Amygdala (tissue), 56 donors: ENCODE data around the gene BCKDK.
A peak's percentile ranks its signal among the peaks of the same experiment; 100 is the strongest.

ENCODE experiments used
- DNase-seq, 56 donors: peaks; one replicate each; lab custom pipeline; 2025; lab: John Stamatoyannopoulos, UW

Gene BCKDK

GRCh38 chr16:31108035-31108793, at the start of gene BCKDK:
Gene BCKDK, plus strand, starts transcription at chr16:31108386. Its CDS starts 838 bp downstream, at chr16:31109224.
- peak in 46 of 56 donors; percentile 13 to 81 (median 45) for DNase-seq

- no peak for DNase-seq
These were observed 46.9 kb upstream of the BCKDK start for GRCh38 chr16:31061126-31061812.

GRCh38 chr16:31061813-31062440, 46.3 kb upstream of the BCKDK start:
- DNase-seq: no peak

DNA sequence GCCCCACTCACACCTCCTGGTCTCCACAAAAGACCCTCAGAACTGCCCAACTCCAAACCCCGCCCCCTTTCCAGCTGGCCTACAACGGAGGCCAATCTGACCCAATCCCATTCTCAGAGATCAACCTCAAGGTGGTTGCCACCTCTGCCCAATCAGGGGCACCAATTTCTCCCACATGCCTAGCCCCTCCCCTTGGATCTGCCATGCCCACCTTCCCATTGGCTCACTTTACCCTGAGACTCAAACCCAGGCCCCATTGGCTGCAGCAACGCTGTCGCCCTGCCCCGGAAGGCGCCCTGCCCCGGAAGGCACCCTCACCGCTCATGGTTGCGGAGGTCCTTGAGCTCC, 44.7 kb upstream of the BCKDK start:
- no peak for DNase-seq

- no peak for DNase-seq
These were observed 44.2 kb upstream of the BCKDK start for GRCh38 chr16:31063843-31064611.

DNA sequence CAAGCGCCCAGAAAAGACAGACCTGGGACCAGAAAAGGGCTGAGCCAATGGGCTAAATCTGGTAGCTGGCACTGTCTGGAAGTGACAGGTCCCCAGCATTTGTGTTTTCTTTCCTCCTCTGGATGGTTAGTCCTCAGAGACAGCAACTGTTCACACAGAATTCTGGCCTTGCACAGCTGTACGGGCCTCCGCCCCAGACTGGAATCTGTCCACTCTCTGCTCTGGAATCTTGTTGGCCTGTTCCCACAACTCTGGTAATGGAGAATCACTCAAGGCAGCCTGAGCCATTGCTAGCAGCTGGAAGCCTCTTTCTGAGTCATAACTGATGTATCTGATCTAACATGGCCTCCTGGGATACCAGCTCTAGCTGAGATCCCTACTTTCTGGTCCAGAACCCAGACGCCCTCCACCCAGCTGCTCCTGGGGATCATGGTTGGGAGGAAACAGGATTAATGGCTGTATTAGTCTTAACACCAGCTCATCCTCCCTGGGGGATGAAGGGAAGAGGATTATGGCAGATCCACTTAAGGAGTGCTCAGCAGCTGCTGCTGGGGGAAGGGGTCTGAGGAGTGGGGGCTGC, 43.2 kb upstream of the BCKDK start:
- no peak for DNase-seq

DNA sequence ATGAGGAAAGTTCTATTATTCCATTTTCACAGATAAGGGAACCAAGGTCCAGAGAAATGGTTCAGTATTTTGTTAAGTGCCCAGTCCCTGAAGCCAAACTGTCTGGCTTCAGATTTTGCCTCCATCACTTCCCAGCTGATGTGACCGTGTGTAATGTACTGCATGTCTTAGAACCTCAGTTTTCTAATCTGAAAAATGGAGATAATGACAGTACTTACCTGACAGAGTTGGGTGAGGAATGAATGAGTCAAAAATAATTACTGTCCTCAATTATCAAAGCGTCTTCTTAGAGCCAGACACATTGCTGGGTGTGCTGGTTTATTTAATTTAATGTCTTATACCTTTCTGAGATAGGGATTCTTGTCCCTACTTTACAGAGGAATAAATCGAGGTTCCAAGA, 40.8 kb upstream of the BCKDK start:
- no peak for DNase-seq

DNA sequence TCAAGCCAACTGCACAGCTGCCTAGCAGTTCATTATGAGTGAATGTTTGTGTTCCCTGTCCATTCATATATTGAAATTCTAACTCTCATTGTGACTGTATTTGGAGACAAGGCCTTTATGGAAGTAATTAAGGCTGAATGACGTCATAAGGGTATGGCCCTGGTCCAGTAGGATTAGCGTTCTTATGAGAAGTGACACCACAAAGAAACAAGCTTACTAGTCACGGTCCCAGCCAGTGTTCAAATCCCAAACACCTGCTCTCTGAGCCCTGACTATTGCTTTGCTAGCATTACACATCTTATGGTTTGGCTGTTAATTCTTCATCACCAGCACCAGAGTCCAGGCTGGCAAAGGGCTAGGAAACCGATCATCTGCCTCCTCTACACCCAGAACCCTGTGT, 36.3 kb upstream of the BCKDK start:
- no peak for DNase-seq

GRCh38 chr16:31072540-31073141, 35.5 kb upstream of the BCKDK start:
- DNase-seq: peak in 2 of 56 donors; percentile 18 to 49

GRCh38 chr16:31073142-31073969, 34.8 kb upstream of the BCKDK start:
- peak; percentile 62 to 96 (median 85) for DNase-seq

DNA sequence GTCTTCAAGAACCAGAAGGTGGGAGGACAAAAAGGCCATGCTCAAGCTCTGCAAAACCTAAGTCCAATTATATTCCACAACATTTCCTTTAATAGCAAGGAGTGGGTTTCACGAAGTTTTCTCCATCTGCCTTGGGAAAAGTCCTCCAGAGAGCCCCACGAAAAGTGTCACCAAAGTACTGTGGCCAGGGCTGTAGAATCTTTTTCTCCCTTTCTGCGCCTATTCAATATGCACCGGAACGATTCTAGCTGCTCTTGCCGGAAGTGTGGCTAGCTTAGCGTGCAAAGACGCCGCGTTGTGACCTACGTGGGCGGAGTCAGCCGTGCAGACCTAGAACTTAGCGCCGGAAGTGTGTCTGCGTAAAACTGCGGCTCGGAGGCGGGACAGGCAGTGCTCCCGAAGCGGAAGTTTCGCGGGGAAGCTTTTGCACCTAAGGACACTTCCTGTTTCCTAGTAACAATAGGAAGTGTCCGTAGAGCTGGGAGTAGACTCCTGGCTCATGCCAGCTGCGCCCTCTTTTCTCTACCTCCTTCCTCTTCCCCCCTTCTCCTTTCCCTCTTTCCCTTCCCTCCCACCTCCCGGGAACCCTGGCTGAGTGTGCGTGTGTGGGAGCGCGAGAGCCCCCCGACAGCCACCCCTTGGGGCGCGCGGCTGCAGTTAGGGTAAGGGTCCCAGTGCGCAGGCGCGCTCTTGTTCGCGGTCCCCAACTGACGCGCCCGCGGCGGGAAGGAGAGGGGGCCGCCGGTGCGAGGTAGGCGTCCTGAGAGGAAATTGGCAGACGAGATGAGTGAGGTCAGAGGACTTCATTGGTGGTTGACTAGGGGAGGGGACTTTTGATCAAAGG, 34.0 kb upstream of the BCKDK start, which contains the start of the genes ZNF646 and ZNF668:
ZNF646 (plus strand) TSS at position 453 of the 844 bp plus-strand sequence. CDS start 1,903 bp downstream, outside the sequence.
ZNF668 (minus strand) TSS at position 271 of the 844 bp plus-strand sequence. CDS start 9,781 bp downstream, outside the sequence.
- peak; percentile 71 to 100 (median 97) for DNase-seq

DNA sequence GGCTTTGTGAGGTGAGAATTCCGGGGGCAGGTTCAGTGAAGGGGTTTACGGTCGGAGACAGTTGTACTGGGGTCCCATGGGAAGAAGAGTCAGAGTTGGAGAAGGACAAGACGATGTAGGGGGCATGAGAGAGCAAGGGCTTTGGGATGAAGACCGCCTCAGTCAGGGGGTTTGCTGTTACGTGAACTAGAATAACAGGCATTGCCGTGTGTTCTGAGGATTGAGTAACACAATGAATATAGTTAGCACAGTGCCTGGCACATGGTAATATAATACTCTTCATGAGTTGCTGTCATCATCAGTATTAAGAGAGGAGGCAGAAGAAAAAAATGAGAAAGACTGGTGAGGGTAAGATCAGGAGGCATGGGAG, 33.4 kb upstream of the BCKDK start:
- DNase-seq: no peak

DNA sequence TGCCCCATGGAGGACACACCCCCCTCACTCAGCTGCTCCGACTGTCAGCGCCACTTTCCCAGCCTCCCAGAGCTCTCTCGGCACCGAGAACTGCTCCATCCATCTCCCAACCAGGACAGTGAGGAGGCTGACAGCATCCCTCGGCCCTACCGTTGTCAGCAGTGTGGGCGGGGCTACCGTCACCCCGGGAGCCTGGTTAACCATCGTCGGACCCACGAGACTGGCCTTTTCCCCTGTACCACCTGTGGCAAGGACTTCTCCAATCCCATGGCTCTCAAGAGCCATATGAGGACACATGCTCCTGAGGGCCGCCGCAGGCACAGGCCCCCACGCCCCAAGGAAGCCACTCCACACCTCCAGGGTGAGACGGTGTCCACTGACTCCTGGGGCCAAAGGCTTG, 31.9 kb upstream of the BCKDK start:
- no peak for DNase-seq

DNA sequence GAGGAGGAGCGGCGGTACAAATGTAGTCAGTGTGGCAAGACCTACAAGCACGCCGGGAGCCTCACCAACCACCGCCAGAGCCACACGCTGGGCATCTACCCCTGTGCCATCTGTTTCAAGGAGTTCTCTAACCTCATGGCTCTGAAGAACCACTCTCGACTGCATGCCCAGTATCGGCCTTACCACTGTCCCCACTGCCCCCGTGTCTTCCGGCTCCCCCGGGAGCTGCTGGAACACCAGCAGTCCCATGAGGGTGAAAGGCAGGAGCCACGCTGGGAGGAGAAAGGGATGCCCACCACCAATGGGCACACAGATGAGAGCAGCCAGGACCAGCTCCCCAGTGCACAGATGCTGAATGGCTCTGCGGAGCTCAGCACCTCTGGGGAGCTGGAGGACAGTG, 31.2 kb upstream of the BCKDK start:
- no peak for DNase-seq

DNA sequence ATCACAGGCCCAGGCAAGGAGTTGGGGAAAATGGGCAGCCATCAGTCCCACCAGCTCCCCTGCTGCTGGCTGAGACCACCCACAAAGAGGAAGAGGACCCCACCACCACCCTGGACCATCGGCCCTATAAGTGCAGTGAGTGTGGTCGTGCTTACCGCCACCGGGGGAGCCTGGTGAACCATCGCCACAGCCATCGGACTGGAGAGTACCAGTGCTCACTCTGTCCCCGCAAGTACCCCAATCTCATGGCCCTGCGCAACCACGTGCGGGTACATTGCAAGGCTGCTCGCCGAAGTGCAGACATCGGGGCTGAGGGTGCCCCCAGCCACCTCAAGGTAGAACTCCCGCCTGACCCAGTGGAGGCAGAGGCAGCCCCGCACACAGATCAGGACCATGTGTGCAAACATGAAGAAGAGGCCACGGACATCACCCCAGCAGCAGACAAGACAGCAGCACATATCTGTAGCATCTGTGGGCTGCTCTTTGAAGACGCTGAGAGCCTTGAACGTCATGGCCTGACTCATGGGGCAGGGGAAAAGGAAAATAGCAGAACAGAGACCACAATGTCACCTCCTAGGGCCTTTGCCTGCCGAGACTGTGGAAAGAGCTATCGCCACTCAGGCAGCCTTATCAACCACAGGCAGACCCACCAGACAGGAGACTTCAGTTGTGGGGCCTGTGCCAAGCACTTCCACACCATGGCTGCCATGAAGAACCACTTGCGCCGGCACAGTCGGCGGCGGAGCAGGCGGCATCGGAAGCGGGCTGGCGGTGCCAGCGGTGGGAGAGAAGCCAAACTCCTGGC, 30.4 kb upstream of the BCKDK start:
- no peak for DNase-seq

DNA sequence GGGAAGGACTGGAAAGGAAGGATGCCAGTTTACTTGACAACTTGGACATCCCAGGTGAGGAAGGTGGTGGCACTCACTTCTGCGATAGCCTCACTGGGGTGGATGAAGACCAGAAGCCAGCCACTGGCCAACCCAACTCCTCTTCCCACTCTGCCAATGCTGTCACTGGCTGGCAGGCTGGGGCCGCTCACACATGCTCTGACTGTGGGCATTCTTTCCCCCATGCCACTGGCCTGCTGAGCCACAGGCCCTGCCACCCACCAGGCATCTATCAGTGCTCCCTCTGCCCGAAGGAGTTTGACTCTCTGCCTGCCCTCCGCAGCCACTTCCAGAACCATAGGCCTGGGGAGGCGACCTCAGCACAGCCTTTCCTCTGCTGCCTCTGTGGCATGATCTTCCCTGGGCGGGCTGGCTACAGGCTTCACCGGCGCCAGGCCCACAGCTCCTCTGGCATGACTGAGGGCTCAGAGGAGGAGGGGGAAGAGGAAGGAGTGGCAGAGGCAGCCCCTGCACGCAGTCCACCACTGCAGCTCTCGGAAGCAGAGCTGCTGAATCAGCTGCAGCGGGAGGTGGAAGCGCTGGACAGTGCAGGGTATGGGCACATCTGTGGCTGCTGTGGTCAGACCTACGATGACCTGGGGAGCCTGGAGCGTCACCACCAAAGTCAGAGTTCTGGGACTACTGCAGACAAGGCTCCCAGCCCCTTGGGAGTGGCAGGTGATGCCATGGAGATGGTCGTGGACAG, 29.4 kb upstream of the BCKDK start:
- no peak for DNase-seq
